Stimulated activated CD4-positive, alpha-beta T cell treated with anti-CD3 and anti-CD28 coated beads, Interleukin-1b, Interleukin-23, amount 100 ng/mL, for 48 hours (primary cell): ENCODE data around the gene CFAP221.

Source experiments
- DNase-seq: peaks from one replicate; pipeline ENCODE4 v3.0.0-alpha.2; 2020

Gene CFAP221

GRCh38 chr2:119647440-119648169, 103.4 kb downstream of the CFAP221 start:
- DNase-seq: no peak

- no peak for DNase-seq
Measured at GRCh38 chr2:119649364-119649917, 105.2 kb downstream of the CFAP221 start.

- no peak for DNase-seq
Measured at GRCh38 chr2:119650206-119650605, 106.0 kb downstream of the CFAP221 start.

GRCh38 chr2:119650846-119651370, 106.7 kb downstream of the CFAP221 start:
- no peak for DNase-seq

GRCh38 chr2:119657466-119658145, 113.4 kb downstream of the CFAP221 start:
- no peak for DNase-seq

DNA sequence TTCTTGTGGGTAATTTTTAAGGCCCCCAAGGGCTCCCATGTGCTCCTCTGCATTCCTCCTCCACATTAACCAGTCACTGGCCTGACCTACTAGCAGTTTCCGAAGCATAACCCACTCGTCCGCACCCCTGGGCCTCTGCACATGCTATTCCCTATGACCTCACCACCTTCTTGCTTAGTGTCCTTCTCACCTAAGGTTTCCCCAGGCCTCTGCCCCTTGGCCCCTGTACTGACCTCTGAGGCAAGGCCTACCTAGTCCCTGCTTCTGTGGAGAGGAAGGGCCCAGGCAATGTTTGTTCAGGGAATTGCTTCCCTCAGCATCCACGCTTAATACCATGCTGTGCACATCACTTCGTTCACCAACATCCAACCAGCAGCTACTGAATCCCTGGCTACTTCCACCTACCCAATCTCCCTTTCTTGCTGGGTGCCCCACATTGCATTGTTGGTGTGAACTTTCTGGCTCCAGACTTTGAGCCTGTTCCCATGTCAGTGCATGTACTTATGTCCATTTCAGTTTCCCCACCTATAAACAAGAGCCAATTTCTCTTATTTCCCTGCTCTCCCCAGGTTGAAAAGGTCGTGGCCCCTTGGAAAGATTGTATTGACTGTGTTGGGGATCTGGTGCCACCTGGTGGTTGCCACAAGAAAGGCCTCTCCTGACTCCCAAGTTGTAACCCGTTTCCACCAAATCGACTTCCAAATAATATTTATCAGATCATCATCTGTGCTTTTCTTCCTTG, 115.5 kb downstream of the CFAP221 start:
- DNase-seq: no peak

GRCh38 chr2:119660343-119660658, 116.1 kb downstream of the CFAP221 start:
- DNase-seq: no peak

GRCh38 chr2:119662297-119662696, 118.0 kb downstream of the CFAP221 start:
- DNase-seq: no peak

DNA sequence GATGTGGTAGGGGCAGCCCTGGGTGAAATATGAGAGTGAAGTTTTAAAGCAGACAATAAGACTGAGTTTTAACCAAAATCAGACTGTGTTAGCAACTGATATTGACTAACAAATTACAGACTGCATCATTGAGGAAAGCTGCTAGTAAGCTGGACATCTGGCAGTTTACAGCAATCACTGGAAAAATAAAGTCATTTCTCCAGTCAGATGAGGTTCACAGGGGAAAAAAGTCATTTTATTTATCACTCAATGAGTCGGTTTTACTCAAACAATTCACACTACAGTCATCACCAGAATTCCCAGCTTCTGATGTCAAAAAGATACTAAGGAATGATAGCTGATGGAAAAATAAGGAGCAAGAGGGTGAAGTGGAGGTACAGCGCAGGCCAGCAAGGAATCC, 124.3 kb downstream of the CFAP221 start:
- DNase-seq: no peak

GRCh38 chr2:119671016-119671415, 126.8 kb downstream of the CFAP221 start:
- DNase-seq: no peak

GRCh38 chr2:119671752-119672151, 127.5 kb downstream of the CFAP221 start:
- DNase-seq: no peak

GRCh38 chr2:119672161-119672862, 128.1 kb downstream of the CFAP221 start:
- DNase-seq: no peak

DNA sequence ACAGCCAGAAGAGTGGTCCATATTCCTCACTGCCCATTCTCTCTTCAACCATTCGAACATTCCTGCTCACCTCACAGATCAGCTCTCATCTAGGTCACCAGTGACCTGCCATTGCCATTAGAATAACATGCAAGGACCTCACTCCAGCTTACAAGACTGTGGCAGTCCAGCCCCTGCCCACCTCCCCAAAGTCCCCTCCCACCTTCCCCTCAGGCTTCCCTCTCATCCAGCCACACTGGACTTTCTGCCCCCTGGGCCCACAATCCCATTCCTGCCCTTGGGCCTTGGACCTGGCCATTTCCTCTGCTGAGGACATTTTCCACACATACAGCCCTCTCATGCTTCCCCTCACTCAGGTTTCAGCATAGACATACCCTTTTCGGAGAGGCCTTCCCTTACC, 129.5 kb downstream of the CFAP221 start:
- no peak for DNase-seq

DNA sequence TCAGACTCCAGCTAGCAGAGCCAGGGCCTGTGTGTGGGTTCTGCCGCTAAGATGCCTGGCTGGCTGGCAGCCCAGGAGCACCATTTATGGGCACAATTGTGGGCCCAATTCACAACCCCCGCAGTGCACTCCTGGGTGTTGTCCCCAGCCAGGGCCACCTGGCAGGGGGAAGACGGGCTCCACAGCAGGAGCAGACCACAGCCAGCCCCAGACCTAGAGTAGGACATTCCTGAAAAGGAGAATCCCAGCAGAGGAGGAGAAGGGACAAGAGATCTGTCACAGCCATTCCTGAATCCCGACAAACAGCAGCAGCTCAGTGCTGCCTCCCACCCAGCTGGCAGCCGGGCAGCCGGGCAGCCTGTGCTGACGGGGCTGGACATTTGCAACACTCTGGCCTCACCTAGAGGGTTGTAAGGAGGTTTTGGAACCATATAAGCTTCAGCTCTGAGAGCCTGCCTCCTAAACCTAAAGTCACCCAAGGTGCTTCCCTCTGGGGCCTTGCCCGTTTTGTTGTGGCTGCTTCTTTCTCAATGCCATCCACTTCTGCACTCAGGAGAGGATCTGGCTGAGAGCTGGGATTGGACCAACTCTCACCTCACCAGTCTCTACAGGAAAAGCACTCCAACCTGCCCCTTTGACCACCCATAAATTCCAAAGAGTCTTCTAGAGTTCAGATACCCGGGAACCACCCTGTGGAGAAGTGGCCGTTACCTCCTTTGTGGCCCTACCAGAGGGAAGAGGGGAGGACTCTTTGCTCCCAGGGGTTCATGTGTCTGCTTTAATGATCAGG, 130.7 kb downstream of the CFAP221 start:
- DNase-seq: no peak

DNA sequence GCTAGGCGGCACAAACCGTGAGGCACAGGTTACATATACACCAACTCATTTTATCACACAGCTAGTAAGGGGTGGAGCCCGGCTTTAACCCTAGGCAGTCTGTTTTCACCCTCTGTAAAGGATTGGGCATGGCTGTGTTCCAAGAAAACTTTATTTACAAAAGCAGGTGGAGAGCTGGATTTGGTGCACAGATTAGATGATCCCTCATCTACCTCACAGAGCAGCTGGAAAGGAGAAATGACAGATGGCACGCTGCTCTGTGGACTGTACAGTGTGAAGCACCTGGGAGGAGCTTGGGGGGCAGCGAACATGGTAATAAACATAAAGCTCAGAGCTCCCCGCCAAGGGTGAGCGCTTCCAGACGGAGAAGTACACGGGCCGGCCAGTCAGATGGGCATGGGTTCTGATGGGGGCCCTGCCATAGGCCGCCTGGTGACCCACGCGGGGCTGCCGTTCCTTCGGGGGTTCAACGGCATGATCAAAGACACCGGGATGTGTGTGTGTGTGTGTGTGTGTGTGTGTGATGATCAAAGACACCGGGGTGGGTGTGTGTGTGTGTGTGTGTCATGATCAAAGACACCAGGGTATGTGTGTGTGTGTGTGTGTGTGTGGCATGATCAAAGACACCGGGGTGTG, 133.9 kb downstream of the CFAP221 start:
- DNase-seq: no peak

DNA sequence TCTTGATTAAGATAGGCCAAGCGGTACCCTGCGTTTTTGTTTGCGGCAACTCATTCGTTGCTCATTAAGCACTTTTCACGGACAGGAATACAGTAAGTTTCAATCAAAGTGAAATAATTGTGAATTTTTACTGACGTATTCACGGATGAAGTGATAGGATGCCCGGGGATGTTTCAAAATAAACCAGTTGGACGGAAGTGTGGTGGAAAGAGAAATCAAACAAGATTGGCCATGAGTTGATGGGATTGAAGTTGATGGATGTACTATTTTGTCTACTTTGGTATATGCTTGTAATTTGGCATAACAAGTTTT, 135.2 kb downstream of the CFAP221 start:
- no peak for DNase-seq

DNA sequence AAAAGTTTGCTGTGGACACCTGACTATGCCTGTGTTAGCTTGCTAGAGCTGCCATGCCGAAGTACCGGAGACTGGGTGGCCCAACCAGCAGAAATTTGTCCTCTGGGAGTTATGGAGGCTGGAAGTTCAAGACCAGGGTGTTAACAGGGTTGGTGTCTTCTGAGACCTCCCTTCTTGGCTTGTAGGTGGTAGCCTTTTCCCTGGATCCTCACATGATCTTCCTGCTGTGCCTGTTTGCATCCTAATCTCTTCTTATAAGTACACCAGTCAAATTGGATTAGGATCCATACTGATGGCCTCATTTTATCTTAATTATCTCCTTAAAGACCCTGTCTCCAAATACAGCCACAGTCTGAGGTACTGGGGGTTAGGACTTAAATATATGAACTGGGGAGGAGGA, 135.6 kb downstream of the CFAP221 start:
- no peak for DNase-seq

DNA sequence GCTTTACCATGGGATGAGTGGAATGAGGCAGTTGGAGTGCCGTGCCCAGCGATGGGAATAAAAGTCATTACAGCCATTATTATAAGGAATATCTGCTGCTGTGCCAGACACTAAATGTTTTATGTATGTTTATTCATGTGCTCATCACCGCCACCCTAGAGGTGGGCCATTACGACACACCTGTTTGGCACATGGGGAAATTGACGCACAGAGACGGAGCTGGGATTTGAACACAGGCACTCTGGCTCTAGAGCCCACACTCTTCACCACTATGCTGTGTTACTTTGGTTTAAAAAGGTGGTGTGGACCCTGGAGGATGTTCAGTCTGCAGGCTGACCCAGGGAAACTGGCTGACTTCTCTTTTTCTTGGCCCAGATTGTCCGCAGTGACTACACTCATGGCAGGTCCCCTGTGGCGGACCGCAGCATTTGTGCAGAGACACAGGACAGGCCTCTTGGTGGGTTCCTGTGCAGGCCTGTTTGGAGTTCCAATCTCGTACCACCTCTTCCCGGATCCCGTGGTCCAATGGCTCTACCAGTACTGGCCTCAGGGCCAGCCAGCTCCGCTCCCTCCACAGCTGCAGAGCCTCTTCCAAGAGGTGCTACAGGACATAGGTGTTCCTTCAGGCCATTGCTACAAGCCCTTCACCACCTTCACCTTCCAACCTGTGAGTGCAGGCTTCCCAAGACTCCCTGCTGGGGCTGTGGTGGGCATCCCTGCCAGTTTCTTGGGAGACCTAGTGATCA, 136.4 kb downstream of the CFAP221 start:
- no peak for DNase-seq

GRCh38 chr2:119681203-119681867, 137.1 kb downstream of the CFAP221 start:
- no peak for DNase-seq

- DNase-seq: no peak
Measured at GRCh38 chr2:119681868-119682220, 137.6 kb downstream of the CFAP221 start.

DNA sequence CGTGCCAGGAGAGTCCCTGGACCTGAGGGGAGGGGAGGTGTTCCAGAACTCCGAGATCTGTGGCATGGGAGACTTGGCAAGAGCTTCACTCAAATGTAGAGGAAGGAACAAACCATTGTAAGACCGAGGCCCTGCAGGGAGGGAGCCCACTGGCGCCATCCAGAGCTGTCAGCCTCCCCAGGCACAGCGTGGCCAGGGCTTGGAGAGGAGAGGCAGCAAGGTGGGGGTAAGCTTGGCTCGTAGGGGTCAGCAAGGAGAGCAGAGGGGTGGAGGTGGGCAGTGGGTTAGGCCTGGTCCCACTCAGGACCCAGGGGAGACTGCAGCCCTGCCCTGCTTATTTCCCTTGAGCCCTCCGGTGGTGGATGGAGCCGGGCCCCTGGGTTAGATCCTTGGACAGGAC, 138.3 kb downstream of the CFAP221 start:
- no peak for DNase-seq
